ENCODE measurements around the gene FYB1.
"Not testable (repeated sequence)": the region's sequence is repeated elsewhere in the genome, so short reads cannot be mapped to it uniquely, and the experiment has no call there.

FYB1 gene

GRCh38 chr5:39186722-39187539 lies 32.4 kb downstream of the FYB1 start:
- no peak for DNase-seq

DNA sequence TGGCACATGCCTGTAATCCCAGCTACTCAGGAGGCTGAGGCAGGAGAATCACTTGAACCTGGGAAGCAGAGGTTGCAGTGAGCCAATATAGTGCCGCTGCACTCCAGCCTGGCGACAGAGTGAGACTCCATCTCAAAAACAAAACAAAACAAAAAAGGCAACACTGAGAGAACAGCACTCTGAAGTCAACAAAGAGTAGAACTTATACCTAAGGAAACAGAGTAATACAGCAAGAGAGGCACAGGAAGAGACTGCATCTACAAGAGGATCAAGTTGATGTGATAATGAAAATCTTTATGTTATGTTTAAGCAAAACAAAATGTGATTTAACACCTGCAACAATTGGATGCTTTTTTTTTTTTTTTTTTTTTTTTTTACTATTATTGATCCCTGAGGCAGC lies 33.1 kb downstream of the FYB1 start:
- no peak for DNase-seq

- no peak for DNase-seq
These were observed 33.6 kb downstream of the FYB1 start for GRCh38 chr5:39185761-39186160.

DNA sequence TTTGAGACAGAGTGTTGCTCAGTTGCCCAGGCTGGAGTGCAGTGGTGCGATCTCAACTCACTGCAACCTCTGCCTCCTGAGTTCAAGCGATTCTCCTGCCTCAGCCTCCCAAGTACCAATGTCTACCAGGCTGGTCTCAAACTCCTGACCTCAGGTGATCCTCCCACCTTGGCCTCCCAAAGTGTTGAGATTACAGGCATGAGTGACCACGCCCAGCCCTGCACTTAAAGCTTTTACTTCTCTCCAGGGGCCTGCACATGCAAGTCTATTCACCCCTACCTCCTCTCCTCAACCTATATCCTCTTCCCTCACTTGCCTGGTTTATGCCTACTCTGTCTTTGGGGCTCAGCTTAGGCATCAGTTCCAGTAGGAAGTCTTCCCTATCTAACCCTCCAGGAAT lies 39.8 kb downstream of the FYB1 start:
- DNase-seq, result not testable (repeated sequence)

DNA sequence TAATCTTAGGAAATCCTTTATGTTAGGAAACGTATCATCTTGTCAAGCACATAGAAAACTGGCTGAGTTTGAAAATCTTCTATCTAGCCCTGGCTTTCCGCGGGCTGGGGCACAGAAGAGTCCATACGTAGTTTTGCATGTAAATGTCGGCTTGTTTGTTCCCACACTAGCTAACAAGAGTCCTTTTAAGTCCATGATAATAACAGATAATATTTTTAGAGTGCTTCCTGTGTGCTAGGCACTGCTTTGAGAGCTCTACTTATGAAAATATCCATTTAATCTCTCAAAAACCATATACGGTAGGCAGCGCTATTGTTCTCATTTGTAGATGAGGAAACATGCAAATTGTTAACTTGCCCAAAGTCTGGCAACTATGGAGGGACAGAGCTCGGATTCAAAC lies 40.5 kb downstream of the FYB1 start:
- DNase-seq, result no peak

DNA sequence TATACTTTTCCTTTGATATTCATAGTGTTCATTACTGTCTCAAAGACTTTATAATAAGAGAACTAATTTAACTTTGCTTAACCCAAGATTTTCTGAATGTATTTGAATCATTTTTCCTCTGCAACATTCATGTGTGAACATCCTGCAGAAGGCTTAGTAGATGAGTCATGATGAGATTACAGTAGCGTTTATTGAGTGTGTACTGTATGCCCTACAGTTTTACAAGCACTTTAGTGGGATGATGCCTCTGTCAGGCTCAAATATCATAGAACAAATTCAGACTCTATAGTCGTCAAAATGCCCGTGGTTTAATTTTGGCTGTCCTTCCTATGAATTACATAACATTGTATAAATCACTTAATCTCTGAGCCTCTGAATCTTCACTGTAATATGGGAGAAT lies 41.2 kb downstream of the FYB1 start:
- DNase-seq, result no peak

GRCh38 chr5:39177631-39177964 lies 41.8 kb downstream of the FYB1 start:
- no peak for DNase-seq

- no peak for DNase-seq
These were observed 42.4 kb downstream of the FYB1 start for GRCh38 chr5:39176759-39177630.

- DNase-seq, result no peak
These were observed 43.9 kb downstream of the FYB1 start for GRCh38 chr5:39175273-39175955.

GRCh38 chr5:39173069-39173468 lies 46.3 kb downstream of the FYB1 start:
- DNase-seq, result no peak

- DNase-seq, result no peak
These were observed 46.8 kb downstream of the FYB1 start for GRCh38 chr5:39172593-39172992.

DNA sequence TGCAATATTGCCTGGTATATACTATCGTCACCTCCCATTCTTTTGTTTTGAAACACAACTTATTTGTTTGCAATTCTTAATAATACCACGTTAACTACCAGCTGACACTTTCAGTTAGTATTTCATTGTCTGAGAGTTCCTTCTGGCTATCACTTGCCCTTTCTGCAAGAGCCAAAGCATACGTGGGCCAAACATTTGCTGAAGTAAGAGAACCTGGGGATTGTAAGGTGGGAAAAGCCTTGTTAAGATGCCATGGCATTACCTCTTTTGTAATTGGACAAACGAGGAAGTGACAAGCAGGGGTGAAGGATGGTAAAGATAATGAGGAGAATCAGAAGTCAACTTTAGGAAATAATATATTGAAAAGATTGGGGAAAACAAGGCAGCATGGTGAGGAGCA lies 47.7 kb downstream of the FYB1 start:
- no peak for DNase-seq

GRCh38 chr5:39169081-39169480 lies 50.3 kb downstream of the FYB1 start:
- DNase-seq, result no peak

DNA sequence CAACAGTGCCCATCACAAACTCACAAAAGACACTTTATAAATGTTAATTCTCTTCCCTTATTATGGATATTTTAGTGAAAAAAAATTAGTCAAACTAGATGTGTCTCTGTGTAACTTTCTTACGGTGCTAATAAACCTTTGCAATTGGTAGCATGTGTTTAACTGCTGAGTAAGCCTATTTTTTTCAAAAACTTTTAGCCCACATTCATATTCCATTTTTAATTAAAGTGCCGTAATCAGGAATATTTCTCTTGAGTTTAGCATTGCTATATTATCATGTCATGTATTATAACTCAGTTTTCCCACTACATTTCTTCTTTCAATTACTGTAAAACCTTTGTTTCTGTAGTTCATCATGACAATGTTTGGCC lies 51.4 kb downstream of the FYB1 start:
- DNase-seq, result no peak

DNA sequence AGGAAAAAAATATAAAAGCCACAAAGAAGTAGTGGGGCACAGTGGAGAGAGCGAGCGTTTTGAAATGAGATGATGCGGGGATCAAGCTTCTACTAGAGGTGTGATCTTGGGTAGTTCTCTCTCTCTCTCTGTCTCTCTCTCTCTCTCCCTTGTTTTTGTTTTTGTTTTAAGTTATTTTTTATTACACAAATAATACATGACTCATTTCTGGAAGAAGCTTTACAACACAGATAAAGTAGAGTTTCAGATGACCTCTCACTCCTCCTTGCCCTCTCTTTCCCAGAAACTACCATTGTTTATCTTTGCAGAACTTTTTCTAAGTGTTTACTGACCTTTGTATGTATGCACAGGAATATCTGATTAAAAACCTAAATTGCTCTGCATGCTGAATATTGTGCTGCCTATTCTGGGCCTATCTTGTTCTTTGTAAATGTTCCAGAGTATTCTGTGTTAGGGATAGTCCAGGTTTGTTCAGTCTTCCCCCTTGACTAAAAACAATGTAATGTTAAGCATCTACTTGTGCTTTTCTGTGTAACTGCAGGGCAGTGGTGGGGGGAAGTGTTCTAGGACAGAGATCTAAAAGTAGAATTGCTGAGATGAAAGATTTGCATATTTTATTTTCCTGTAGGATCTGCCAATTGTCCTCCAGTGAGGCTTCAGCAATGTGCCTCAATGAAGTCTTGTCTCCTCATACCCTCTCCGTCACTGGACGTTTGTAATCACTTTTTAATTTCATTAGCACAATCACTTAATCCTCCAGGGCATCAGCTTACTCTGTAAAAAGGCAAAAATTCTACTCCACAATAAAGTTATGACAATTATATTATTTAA lies 52.0 kb downstream of the FYB1 start:
- DNase-seq, result no peak

DNA sequence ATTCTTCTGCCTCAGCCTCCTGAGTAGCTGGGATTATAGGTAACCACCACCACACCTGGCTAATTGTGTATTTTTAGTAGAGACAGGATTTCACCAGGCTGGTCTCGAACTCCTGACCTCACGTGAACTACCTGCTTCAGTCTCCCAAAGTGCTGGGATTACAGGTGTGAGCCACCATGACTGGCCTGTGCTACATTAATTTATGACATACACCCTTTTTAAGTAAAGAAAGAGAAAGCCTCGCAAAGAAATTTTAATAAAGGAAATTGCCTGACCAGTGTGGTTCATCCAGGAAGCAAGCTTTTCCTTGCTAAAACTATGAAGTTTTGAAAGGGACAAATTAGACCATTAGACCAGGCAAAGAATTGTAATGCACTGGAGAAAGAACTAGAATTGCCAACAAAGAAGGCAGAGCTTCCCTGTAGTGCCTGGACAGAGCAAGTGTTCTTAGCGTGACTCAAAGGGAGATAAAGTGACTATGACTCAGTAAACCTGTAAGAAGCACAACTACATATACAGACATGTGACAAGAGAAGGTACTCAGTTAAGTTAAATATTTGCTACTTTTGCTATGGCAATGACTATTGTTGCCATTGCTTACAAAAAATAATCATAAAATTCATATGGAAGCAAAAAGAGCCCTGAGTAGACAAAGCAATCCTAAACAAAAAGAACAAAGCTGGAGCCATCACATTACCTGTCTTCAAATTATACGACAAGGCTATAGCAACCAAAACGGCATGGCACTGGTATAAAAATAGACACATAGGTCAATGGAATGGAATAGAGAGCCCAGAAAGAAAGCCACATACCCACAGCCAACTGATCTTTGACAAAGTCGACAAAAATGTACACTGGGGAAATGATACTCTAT lies 54.6 kb downstream of the FYB1 start:
- DNase-seq, result no peak

DNA sequence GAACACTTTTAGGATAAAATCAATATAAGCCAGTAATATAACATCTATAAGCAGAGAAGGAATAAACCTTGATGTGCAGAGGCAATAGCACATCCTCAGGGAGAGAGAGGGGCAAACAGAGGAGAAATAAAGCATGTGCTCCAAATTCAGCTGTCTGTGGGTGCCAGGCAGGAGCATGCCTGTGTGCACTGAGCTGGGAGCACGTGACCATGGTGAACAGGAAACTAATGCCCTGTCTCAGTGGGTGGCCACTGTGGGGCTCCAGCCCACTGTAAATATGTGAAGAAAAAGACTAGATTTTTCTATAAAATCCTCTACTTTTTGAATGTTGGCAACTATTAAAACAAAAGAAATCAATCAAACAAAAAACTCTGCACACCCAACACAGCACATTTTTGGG lies 55.3 kb downstream of the FYB1 start:
- no peak for DNase-seq

- no peak for DNase-seq
These were observed 57.8 kb downstream of the FYB1 start for GRCh38 chr5:39161578-39161977.

GRCh38 chr5:39160576-39161213 lies 58.7 kb downstream of the FYB1 start:
- DNase-seq, result no peak

- no peak for DNase-seq
These were observed 59.4 kb downstream of the FYB1 start for GRCh38 chr5:39159811-39160490.

DNA sequence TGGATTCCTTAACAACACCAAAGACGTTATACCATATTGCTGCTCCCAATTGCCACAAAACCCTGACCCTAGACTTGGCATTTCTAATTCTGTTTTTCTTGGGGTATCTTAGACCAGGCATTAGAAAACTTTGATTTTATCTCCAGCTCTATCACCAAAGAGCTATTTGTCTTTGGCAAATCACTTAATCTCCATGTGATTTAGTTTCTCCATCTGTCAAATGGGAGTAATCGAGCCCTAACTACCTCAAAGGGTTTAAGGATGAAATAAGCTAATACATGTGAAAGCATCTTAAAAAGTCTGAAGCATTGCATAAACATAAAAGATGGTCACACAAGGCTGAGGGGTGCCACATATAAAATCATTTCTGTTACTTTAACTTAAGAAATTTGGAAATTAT lies 60.6 kb downstream of the FYB1 start:
- no peak for DNase-seq

Data from effector CD8-positive, alpha-beta T cell (primary cell).